DMS 273 (cell line): ENCODE data around the gene CHIT1.

Experiments
- DNase-seq: peaks from one replicate; lab custom pipeline; 2025; ENCODE audit not compliant: unreplicated experiment; lab: John Stamatoyannopoulos, UW

CHIT1 gene

GRCh38 chr1:203189951-203190352 is 39.5 kb downstream of the CHIT1 start:
- no peak for DNase-seq

GRCh38 chr1:203188686-203189232 is 40.7 kb downstream of the CHIT1 start:
- no peak for DNase-seq

- DNase-seq: no peak
These were observed 41.7 kb downstream of the CHIT1 start for GRCh38 chr1:203187689-203188264.

GRCh38 chr1:203187304-203187685 is 42.2 kb downstream of the CHIT1 start:
- no peak for DNase-seq

GRCh38 chr1:203186446-203187303 is 42.8 kb downstream of the CHIT1 start, which contains the start of gene CHI3L1:
Gene CHI3L1 (minus strand): TSS chr1:203186704. CDS start chr1:203186623, 81 bp downstream.
- no peak for DNase-seq

GRCh38 chr1:203186091-203186445 is 43.4 kb downstream of the CHIT1 start:
- no peak for DNase-seq

GRCh38 chr1:203185585-203185984 is 43.9 kb downstream of the CHIT1 start:
- DNase-seq: no peak

GRCh38 chr1:203185061-203185461 is 44.4 kb downstream of the CHIT1 start:
- no peak for DNase-seq

- no peak for DNase-seq
These were observed 45.0 kb downstream of the CHIT1 start for GRCh38 chr1:203184467-203184866.

GRCh38 chr1:203183828-203184227 is 45.6 kb downstream of the CHIT1 start:
- no peak for DNase-seq

GRCh38 chr1:203182387-203182953 is 47.0 kb downstream of the CHIT1 start:
- DNase-seq: no peak

GRCh38 chr1:203181586-203182386 is 47.7 kb downstream of the CHIT1 start:
- DNase-seq: no peak

GRCh38 chr1:203180611-203181330 is 48.7 kb downstream of the CHIT1 start:
- DNase-seq: peak; percentile 27

GRCh38 chr1:203179667-203180005 is 49.8 kb downstream of the CHIT1 start:
- DNase-seq: no peak

GRCh38 chr1:203178821-203179666 is 50.4 kb downstream of the CHIT1 start:
- no peak for DNase-seq

- DNase-seq: peak; percentile 34
These were observed 51.4 kb downstream of the CHIT1 start for GRCh38 chr1:203178083-203178482.

- peak; percentile 34 for DNase-seq
These were observed 51.9 kb downstream of the CHIT1 start for GRCh38 chr1:203177470-203178039.

- peak; percentile 21 for DNase-seq
These were observed 52.5 kb downstream of the CHIT1 start for GRCh38 chr1:203177036-203177405.

- DNase-seq: no peak
These were observed 53.0 kb downstream of the CHIT1 start for GRCh38 chr1:203176273-203177035.
